RWPE2 (cell line): ENCODE data around the gene GLYATL3.

Experiments
- ATAC-seq: fragments of 200-7000 bp; cut with Tn5 transposase; 3 replicates; pipeline ENCODE4 v1.9.1; 2021; ENCODE audit warnings: low read depth
- DNase-seq: peaks from one replicate; pipeline ENCODE4 v3.0.0-alpha.2; 2020; ENCODE audit warnings: low spot score
- H3K27ac ChIP-seq: fragments of 450-650 bp; 2 replicates; pipeline ENCODE4 v1.5.1; 2017; ENCODE audit warnings: mild to moderate bottlenecking; ENCODE audit not compliant: poor library complexity, severe bottlenecking
- H3K27me3 ChIP-seq: fragments of 250-450 bp; sonication (Bioruptor Pico); 2 replicates; pipeline ENCODE4 v1.5.1; 2021; ENCODE audit warnings: mild to moderate bottlenecking, moderate library complexity; ENCODE audit not compliant: insufficient read depth, poor library complexity, severe bottlenecking
- H3K36me3 ChIP-seq: fragments of 250-450 bp; sonication (Bioruptor Pico); 2 replicates; pipeline ENCODE4 v1.5.1; 2020; ENCODE audit warnings: low read depth, mild to moderate bottlenecking, moderate library complexity
- H3K4me1 ChIP-seq: fragments of 250-450 bp; sonication (Bioruptor Pico); 2 replicates; pipeline ENCODE4 v1.5.1; 2021; ENCODE audit warnings: mild to moderate bottlenecking, moderate library complexity; ENCODE audit not compliant: insufficient read depth, poor library complexity, severe bottlenecking
- H3K4me3 ChIP-seq: fragments of 250-450 bp; sonication (Bioruptor Pico); 2 replicates; pipeline ENCODE4 v1.5.1; 2021; ENCODE audit warnings: mild to moderate bottlenecking, moderate library complexity; ENCODE audit not compliant: severe bottlenecking
- H3K9me3 ChIP-seq: fragments of 250-450 bp; sonication (Bioruptor Pico); 2 replicates; pipeline ENCODE4 v1.5.1; 2021; ENCODE audit warnings: mild to moderate bottlenecking, moderate library complexity; ENCODE audit not compliant: severe bottlenecking
- TF ChIP-seq, protein P1 (sequence below): fragments of 450-650 bp; IDR thresholded peaks from one replicate; pipeline ENCODE4 v1.5.1; 2017; ENCODE audit warnings: mild to moderate bottlenecking, moderate library complexity; ENCODE audit not compliant: poor library complexity, severe bottlenecking

GLYATL3 gene

DNA sequence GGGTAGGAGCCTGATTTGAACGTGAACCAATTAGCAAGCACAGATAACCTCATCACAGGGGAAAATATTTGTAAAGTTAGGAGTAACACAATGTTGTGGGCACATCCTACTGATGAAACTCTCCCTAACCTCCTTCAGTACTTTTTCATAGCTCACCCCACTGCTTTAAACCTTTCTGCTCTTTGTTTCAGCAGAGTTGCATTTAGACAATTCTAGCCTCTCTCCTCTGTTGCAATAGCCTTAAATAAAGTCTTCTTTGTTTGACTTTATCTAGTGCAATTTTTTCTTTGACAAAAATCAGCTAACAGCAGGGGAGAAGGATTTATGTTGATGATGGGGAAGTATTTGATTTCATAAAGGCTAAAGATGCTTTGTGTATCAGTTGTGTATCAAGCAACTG is 64.8 kb downstream of the GLYATL3 start:
- Histone ChIP-seq H3K9me3 (no peaks in the 10 kb centered on the region), H3K4me3 (no peak overlapping the region), H3K27ac (no peak overlapping the region), H3K4me1 (peaks cover 14% of the 10 kb centered on the region), H3K36me3 (peaks cover 19% of the 10 kb centered on the region), H3K27me3 (no peaks in the 10 kb centered on the region)
- no peak for DNase-seq
- TF ChIP-seq, protein P1, sequence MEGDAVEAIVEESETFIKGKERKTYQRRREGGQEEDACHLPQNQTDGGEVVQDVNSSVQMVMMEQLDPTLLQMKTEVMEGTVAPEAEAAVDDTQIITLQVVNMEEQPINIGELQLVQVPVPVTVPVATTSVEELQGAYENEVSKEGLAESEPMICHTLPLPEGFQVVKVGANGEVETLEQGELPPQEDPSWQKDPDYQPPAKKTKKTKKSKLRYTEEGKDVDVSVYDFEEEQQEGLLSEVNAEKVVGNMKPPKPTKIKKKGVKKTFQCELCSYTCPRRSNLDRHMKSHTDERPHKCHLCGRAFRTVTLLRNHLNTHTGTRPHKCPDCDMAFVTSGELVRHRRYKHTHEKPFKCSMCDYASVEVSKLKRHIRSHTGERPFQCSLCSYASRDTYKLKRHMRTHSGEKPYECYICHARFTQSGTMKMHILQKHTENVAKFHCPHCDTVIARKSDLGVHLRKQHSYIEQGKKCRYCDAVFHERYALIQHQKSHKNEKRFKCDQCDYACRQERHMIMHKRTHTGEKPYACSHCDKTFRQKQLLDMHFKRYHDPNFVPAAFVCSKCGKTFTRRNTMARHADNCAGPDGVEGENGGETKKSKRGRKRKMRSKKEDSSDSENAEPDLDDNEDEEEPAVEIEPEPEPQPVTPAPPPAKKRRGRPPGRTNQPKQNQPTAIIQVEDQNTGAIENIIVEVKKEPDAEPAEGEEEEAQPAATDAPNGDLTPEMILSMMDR: no peak
- ATAC-seq: no peak

DNA sequence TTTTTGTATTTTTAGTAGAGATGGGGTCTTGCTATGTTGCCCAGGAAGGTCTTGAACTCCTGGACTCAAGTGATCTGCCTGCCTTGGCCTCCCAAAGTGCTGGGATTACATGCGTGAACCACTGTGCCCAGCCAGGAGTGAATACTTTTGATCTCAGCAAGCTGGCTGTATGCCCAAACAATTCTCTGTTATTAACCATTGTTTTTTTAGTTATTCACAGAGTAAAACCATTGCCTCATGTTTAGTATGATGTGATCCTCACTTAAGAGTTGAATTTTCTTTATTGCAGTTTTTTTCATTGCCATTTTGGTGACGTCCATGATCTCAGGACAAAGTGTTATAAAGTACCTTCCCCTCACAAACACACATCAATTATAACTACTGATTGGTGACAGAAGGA is 65.5 kb downstream of the GLYATL3 start:
- H3K4me1 ChIP-seq: peaks cover 14% of the 10 kb centered on the region
- peaks cover 13% of the 10 kb centered on the region; the same call in 1 of the 2 replicates for H3K36me3 ChIP-seq
- ATAC-seq (no peak), DNase-seq (no peak)
- peak overlapping the region; percentile 61 for H3K27ac ChIP-seq
- H3K27me3 ChIP-seq: no peaks in the 10 kb centered on the region
- TF ChIP-seq, protein P1: no peak
- no peak overlapping the region for H3K4me3 ChIP-seq
- H3K9me3 ChIP-seq: no peaks in the 10 kb centered on the region

DNA sequence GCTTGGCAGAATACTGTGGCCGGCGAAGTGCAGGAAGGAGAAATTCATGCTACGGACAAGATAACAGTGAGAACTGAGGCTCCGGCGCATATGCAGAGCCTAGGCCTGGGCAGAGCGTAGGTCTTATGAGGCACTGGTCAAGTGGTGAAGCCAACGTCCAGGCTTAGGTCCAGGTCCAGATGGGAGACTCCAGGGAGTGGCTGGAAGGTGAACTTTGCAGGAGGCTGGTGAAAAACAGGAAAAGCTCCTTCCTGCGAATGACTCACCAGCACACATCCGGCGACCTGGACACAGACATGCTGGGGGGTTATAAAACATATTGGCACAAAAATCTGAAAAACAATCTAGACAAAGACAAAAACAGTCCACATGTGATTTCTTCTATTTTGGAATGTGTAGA is 66.1 kb downstream of the GLYATL3 start:
- Histone ChIP-seq H3K9me3 (no peaks in the 10 kb centered on the region), H3K4me1 (peaks cover 16% of the 10 kb centered on the region), H3K27me3 (no peaks in the 10 kb centered on the region), H3K27ac (peak overlapping the region; percentile 61), H3K36me3 (peaks cover 8% of the 10 kb centered on the region; the same call in 1 of the 2 replicates), H3K4me3 (no peak overlapping the region)
- ATAC-seq: peak; percentile 44; the same call in 1 of the 3 replicates
- TF ChIP-seq, protein P1: no peak
- no peak for DNase-seq

DNA sequence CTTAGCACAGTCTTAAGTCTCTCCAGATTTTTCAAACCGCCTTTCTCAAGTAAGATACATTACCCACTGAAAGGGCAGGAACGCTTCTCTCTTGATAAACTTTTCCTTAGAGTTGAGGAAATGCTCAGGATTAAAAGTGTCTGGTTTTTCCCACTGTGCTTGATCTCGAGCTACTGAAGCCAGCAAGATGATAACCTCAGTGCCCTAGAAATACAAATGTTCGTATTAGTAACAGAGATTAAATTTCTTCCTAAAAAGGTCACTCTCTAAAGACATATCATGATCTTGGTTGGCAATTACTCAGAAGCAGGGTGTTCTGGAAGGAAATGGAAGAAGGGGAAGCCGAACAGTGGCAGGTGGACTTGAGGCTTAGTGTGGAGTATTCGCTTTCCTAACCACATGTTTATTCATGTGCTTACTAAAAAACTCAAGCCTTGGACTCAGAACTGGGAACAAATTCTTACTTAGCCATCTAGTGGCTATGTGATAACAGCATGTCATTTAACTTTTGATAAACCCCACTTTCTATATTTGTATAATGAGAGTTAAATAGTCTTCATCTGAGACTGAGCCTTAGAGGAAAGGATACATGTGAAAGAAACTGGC is 70.9 kb downstream of the GLYATL3 start:
- Histone ChIP-seq H3K9me3 (no peaks in the 10 kb centered on the region), H3K4me1 (peaks cover 12% of the 10 kb centered on the region), H3K27ac (no peak overlapping the region), H3K4me3 (no peak overlapping the region), H3K36me3 (no peaks in the 10 kb centered on the region), H3K27me3 (no peaks in the 10 kb centered on the region)
- TF ChIP-seq, protein P1: peak; percentile 46
- ATAC-seq (peak; percentile 51; the same call in 2 of the 3 replicates), DNase-seq (no peak)

DNA sequence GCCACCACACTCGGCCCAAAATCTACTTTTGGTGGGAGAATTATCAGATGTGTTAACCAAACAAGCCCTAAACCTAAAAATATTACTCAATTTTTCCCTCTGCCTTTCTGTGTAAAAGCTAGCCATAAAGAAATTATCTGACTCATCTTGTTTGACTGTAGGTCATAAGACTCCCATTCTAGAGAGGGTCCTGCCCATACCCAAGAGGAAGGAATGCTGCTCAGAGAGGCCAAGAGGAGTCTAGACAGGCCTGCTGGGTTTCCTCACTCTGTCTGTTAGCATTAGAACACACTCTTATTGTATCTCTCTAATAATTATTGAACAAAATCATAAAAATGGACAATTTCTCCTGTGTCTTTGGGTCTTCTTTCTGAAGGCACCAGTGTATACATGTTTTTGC is 76.9 kb downstream of the GLYATL3 start:
- no peak for DNase-seq
- Histone ChIP-seq H3K4me3 (no peak overlapping the region), H3K27ac (no peak overlapping the region), H3K27me3 (no peaks in the 10 kb centered on the region), H3K36me3 (no peaks in the 10 kb centered on the region), H3K9me3 (no peaks in the 10 kb centered on the region), H3K4me1 (peaks cover 6% of the 10 kb centered on the region)
- ATAC-seq: peak; percentile 74
- TF ChIP-seq, protein P1: no peak
